ENCODE results near the gene WDR3. TPM values are rescaled to one million over a fixed set of nuclear protein-coding genes. Genes with fewer than 3 reads are reported as not detected.
"Not testable (repeated sequence)": the region's sequence is repeated elsewhere in the genome, so short reads cannot be mapped to it uniquely, and the experiment has no call there.

Gene WDR3
- total RNA-seq, result 10 to 100 TPM; 32.2 to 44.4 TPM

GRCh38 chr1:117929343-117930172 lies at the start of gene WDR3, which contains the start of gene GDAP2:
TSS of gene WDR3 (plus strand) at chr1:117929739. CDS start at chr1:117933320, 3,581 bp downstream.
TSS of gene GDAP2 (minus strand) at chr1:117929621. CDS start at chr1:117920357, 9,264 bp downstream.
- peak; percentile 92 to 94 for DNase-seq (ENCODE audit: low spot score in 2 of 2)
- Mint-ChIP-seq H3K9me3 (no peaks in the 10 kb centered on the region), H3K36me3 (peaks cover 18 to 24% of the 10 kb centered on the region in 2 donors), H3K27ac (peak within 1 kb of the TSS; percentile 94 to 97)
- ATAC-seq, result peak; percentile 98

GRCh38 chr1:117883616-117884015 lies 45.9 kb upstream of the WDR3 start:
- Mint-ChIP-seq H3K27ac (no peak overlapping the region), H3K36me3 (peaks cover 9 to 10% of the 10 kb centered on the region in 2 donors), H3K9me3 (no peaks in the 10 kb centered on the region)
- DNase-seq (ENCODE audit: low spot score in 2 of 2), result no peak
- ATAC-seq, result no peak

GRCh38 chr1:117886101-117886795 lies 43.3 kb upstream of the WDR3 start:
- no peak overlapping the region for H3K27ac Mint-ChIP-seq
- no peak for ATAC-seq

GRCh38 chr1:117890452-117890851 lies 39.1 kb upstream of the WDR3 start:
- DNase-seq (ENCODE audit: low spot score in 2 of 2), result no peak
- Mint-ChIP-seq H3K27ac (no peak overlapping the region), H3K36me3 (no peaks in the 10 kb centered on the region), H3K9me3 (no peaks in the 10 kb centered on the region)
- ATAC-seq, result no peak

More at GRCh38 chr1:117886101-117886795, 43.3 kb upstream of the WDR3 start:
- no peaks in the 10 kb centered on the region for H3K9me3 Mint-ChIP-seq
- no peak for DNase-seq (ENCODE audit: low spot score in 2 of 2)
- H3K36me3 Mint-ChIP-seq, result peaks cover 0 to 4% of the 10 kb centered on the region in 2 donors

- H3K9me3 Mint-ChIP-seq, result no peaks in the 10 kb centered on the region
- no peaks in the 10 kb centered on the region for H3K36me3 Mint-ChIP-seq
- no peak for DNase-seq (ENCODE audit: low spot score in 2 of 2)
- H3K27ac Mint-ChIP-seq, result no peak overlapping the region
- ATAC-seq, result no peak
These were observed 37.0 kb upstream of the WDR3 start for GRCh38 chr1:117892512-117892911.

GRCh38 chr1:117894078-117894477 lies 35.5 kb upstream of the WDR3 start:
- H3K36me3 Mint-ChIP-seq, result no peaks in the 10 kb centered on the region
- no peaks in the 10 kb centered on the region for H3K9me3 Mint-ChIP-seq
- ATAC-seq, result no peak
- DNase-seq (ENCODE audit: low spot score in 2 of 2), result no peak
- no peak overlapping the region for H3K27ac Mint-ChIP-seq

GRCh38 chr1:117895482-117896114 lies 33.9 kb upstream of the WDR3 start:
- DNase-seq (ENCODE audit: low spot score in 2 of 2), result peak in 1 of 2 donors; percentile 75
- Mint-ChIP-seq H3K27ac (no peak overlapping the region), H3K9me3 (no peaks in the 10 kb centered on the region), H3K36me3 (no peaks in the 10 kb centered on the region)
- ATAC-seq, result peak; percentile 86 to 94

GRCh38 chr1:117897551-117897950 lies 32.0 kb upstream of the WDR3 start:
- Mint-ChIP-seq H3K36me3 (peaks cover 0 to 11% of the 10 kb centered on the region in 2 donors), H3K27ac (no peak overlapping the region), H3K9me3 (no peaks in the 10 kb centered on the region)
- ATAC-seq (no peak), DNase-seq (ENCODE audit: low spot score in 2 of 2) (no peak)

GRCh38 chr1:117899801-117900200 lies 29.7 kb upstream of the WDR3 start:
- H3K36me3 Mint-ChIP-seq, result peaks cover under 1 to 11% of the 10 kb centered on the region in 2 donors
- H3K27ac Mint-ChIP-seq, result no peak overlapping the region
- ATAC-seq, result no peak

GRCh38 chr1:117902944-117903343 lies 26.6 kb upstream of the WDR3 start:
- no peaks in the 10 kb centered on the region for H3K9me3 Mint-ChIP-seq
- no peak for ATAC-seq
- DNase-seq (ENCODE audit: low spot score in 2 of 2), result no peak
- H3K27ac Mint-ChIP-seq, result no peak overlapping the region
- H3K36me3 Mint-ChIP-seq, result peaks cover 11 to 13% of the 10 kb centered on the region in 2 donors

More at GRCh38 chr1:117899801-117900200, 29.7 kb upstream of the WDR3 start:
- H3K9me3 Mint-ChIP-seq, result no peaks in the 10 kb centered on the region
- no peak for DNase-seq (ENCODE audit: low spot score in 2 of 2)

- no peaks in the 10 kb centered on the region for H3K9me3 Mint-ChIP-seq
- H3K27ac Mint-ChIP-seq, result no peak overlapping the region
- ATAC-seq, result no peak
- peaks cover 11 to 13% of the 10 kb centered on the region in 2 donors for H3K36me3 Mint-ChIP-seq
- no peak for DNase-seq (ENCODE audit: low spot score in 2 of 2)
These were observed 25.1 kb upstream of the WDR3 start for GRCh38 chr1:117904485-117904884.

- DNase-seq (ENCODE audit: low spot score in 2 of 2), result no peak
- H3K9me3 Mint-ChIP-seq, result no peaks in the 10 kb centered on the region
- ATAC-seq, result no peak
- peak overlapping the region in 1 of 2 donors; percentile 18 for H3K27ac Mint-ChIP-seq
- H3K36me3 Mint-ChIP-seq, result peaks cover 11 to 13% of the 10 kb centered on the region in 2 donors
These were observed 24.5 kb upstream of the WDR3 start for GRCh38 chr1:117905019-117905418.

- peaks cover 20 to 30% of the 10 kb centered on the region in 2 donors for H3K36me3 Mint-ChIP-seq
- peaks cover 0 to 4% of the 10 kb centered on the region in 2 donors for H3K9me3 Mint-ChIP-seq
- no peak overlapping the region for H3K27ac Mint-ChIP-seq
These were observed 18.5 kb upstream of the WDR3 start for GRCh38 chr1:117911051-117911450.

GRCh38 chr1:117919376-117919775 lies 10.2 kb upstream of the WDR3 start:
- DNase-seq (ENCODE audit: low spot score in 2 of 2), result no peak
- ATAC-seq, result no peak
- no peak overlapping the region for H3K27ac Mint-ChIP-seq
- peaks cover 0 to 4% of the 10 kb centered on the region in 2 donors for H3K9me3 Mint-ChIP-seq
- peaks cover 18 to 19% of the 10 kb centered on the region in 2 donors for H3K36me3 Mint-ChIP-seq

More at GRCh38 chr1:117911051-117911450, 18.5 kb upstream of the WDR3 start:
- ATAC-seq, result no peak
- no peak for DNase-seq (ENCODE audit: low spot score in 2 of 2)

GRCh38 chr1:117921991-117922390 lies 7.5 kb upstream of the WDR3 start:
- no peaks in the 10 kb centered on the region for H3K9me3 Mint-ChIP-seq
- H3K36me3 Mint-ChIP-seq, result no peaks in the 10 kb centered on the region
- no peak overlapping the region for H3K27ac Mint-ChIP-seq
- DNase-seq (ENCODE audit: low spot score in 2 of 2) (no peak), ATAC-seq (no peak)

- H3K27ac Mint-ChIP-seq; H3K9me3 Mint-ChIP-seq; H3K36me3 Mint-ChIP-seq; DNase-seq (ENCODE audit: low spot score in 2 of 2); ATAC-seq: not testable (repeated sequence)
These were observed 6.8 kb upstream of the WDR3 start for GRCh38 chr1:117922717-117923116.

GRCh38 chr1:117925981-117926380 lies 3.6 kb upstream of the WDR3 start:
- DNase-seq (ENCODE audit: low spot score in 2 of 2) (no peak), ATAC-seq (no peak)
- peak overlapping the region in 1 of 2 donors; percentile 5 for H3K27ac Mint-ChIP-seq
- H3K36me3 Mint-ChIP-seq, result peaks cover 18 to 24% of the 10 kb centered on the region in 2 donors
- H3K9me3 Mint-ChIP-seq, result no peaks in the 10 kb centered on the region

Measured in activated naive CD4-positive, alpha-beta T cell treated with anti-CD3 and anti-CD28 coated beads, Interleukin-2, amount 50 U/mL, for 72 hours (primary cell).